Right lobe of liver (tissue), 6 donors: ENCODE data around the gene ZFAND2B. TPM values are rescaled to one million over a fixed set of nuclear protein-coding genes. Genes with fewer than 3 reads are reported as not detected.
"Not testable (repeated sequence)": the region's sequence is repeated elsewhere in the genome, so short reads cannot be mapped to it uniquely, and the experiment has no call there.

ENCODE experiments used
- ATAC-seq, 4 donors: fragments of 200-7000 bp; cut with Tn5 transposase; one replicate each; pipeline ENCODE4 v1.9.1; 2020; ENCODE audit warnings: mild to moderate bottlenecking in 4 of 4, moderate library complexity in 4 of 4
- DNase-seq, 3 donors: peaks; one replicate each; pipeline ENCODE4 v3.0.0-alpha.2; 2020
- H3K27ac ChIP-seq, 3 donors: fragments of 200-600 bp; one replicate each; pipeline ENCODE4 v1.8.0; 2022
- H3K27me3 ChIP-seq, 2 donors: fragments of 200-600 bp; one replicate each; pipeline ENCODE4 v1.8.0; 2022
- H3K36me3 ChIP-seq, 4 donors: fragments of 200-600 bp; sonication (generic) in 1 of 4; one replicate each; pipeline versions ENCODE4 v1.5.1 to v1.8.0; 2017 to 2022; ENCODE audit warnings: control low read depth in 1 of 4
- H3K4me1 ChIP-seq, 4 donors: fragments of 200-600 bp; sonication (generic) in 1 of 4; one replicate each; pipeline versions ENCODE4 v1.5.1 to v1.8.0; 2017 to 2022; ENCODE audit warnings: control low read depth in 1 of 4
- H3K4me3 ChIP-seq, 3 donors: fragments of 200-600 bp; one replicate each; pipeline ENCODE4 v1.8.0; 2022
- H3K9me3 ChIP-seq, 4 donors: fragments of 200-600 bp; sonication (generic) in 1 of 4; one replicate each; pipeline versions ENCODE4 v1.5.1 to v1.8.0; 2017 to 2022; ENCODE audit warnings: control low read depth in 1 of 4
- POLR2A ChIP-seq: fragments of 450-650 bp; IDR thresholded peaks from one replicate; pipeline ENCODE4 v1.6.1; 2017; ENCODE audit warnings: antibody characterized with exemption, mild to moderate bottlenecking
- WGBS: methylation state at CpG from one replicate; pipeline ENCODE4 v1.1.6; 2018; ENCODE audit warnings: low coverage, low lambda C conversion rate; ENCODE audit not compliant: insufficient coverage; ENCODE audit errors: missing lambda C conversion rate; 5-methylcytosine and 5-hydroxymethylcytosine counted together
- intact Hi-C, 2 donors: fragments of 100-400 bp; cut with DNase I; formaldehyde crosslinking; loops; one replicate each; pipeline versions ENCODE4 v1.11.2 to v1.14.1; 2022
- total RNA-seq, 6 experiments: library from RNA; depleted of rRNA in 2 of 6; stranded (reverse); fragments of >200 nt in 2 of 6; fragmentation: NEBNext Ultra II Directional in 3 of 6; extraction: Animal tissue kit (Norgen Biotek cat#: 25700) in 3 of 6; gene quantifications; one replicate each; pipeline versions ENCODE4 v1.1.0 to v1.2.4, GENCODE V29; 2016 to 2023
- TF ChIP-seq, protein P1 (sequence below), 4 donors: fragments of 200-600 bp in 3 of 4; fragments of 450-650 bp in 1 of 4; IDR thresholded peaks; one replicate each; pipeline versions ENCODE4 v1.5.1 to v1.8.0; 2016 to 2022; ENCODE audit warnings: antibody characterized with exemption in 4 of 4, mild to moderate bottlenecking in 2 of 4
- donor health status: DM: no; HTN: yes; CAD: no.
- donor health status: DM: no; HTN: no; CAD: no.
- donor health status: DM: no; HTN: no; CAD: no.
- donor health status: DM: no; HTN: yes; CAD: no.
- donor health status: DM: no; HTN: yes; CAD: no.

Gene ZFAND2B
- total RNA-seq, 6 experiments from 2014 or later, result 20.7 to 32.3 (median 28.8) TPM

DNA sequence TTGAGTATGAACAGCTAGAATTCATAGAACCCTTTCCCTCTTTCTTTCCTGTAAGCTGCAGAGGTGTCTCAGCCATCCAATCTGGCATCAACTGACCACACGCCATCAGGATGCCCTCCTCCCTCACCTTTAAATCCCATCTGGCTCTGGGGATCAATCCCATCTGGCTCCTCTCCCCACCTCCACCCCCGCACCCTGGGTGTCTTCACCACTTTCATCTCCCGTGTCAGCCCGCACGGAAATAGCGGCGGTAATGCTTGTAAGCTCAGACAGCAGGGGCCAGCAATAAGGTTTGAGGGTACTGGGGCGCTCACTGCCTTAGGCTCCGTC, 46.0 kb downstream of the ZFAND2B start:
- Histone ChIP-seq H3K36me3 (peaks cover 0 to 5% (median 2%) of the 10 kb centered on the region in 4 donors), H3K4me3 (peak overlapping the region; percentile 56 to 69 (median 67)), H3K9me3 (no peaks in the 10 kb centered on the region), H3K27me3 (no peaks in the 10 kb centered on the region), H3K4me1 (peaks cover under 1 to 36% (median 19%) of the 10 kb centered on the region in 4 donors), H3K27ac (peak overlapping the region; percentile 60 to 79 (median 63))
- ATAC-seq (no peak), DNase-seq (no peak)
- intact Hi-C loops, result no loop called here
- WGBS, result 30% methylated on average over 8 of the region's 9 CpGs
- TF ChIP-seq, protein P1, sequence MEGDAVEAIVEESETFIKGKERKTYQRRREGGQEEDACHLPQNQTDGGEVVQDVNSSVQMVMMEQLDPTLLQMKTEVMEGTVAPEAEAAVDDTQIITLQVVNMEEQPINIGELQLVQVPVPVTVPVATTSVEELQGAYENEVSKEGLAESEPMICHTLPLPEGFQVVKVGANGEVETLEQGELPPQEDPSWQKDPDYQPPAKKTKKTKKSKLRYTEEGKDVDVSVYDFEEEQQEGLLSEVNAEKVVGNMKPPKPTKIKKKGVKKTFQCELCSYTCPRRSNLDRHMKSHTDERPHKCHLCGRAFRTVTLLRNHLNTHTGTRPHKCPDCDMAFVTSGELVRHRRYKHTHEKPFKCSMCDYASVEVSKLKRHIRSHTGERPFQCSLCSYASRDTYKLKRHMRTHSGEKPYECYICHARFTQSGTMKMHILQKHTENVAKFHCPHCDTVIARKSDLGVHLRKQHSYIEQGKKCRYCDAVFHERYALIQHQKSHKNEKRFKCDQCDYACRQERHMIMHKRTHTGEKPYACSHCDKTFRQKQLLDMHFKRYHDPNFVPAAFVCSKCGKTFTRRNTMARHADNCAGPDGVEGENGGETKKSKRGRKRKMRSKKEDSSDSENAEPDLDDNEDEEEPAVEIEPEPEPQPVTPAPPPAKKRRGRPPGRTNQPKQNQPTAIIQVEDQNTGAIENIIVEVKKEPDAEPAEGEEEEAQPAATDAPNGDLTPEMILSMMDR (IDR thresholded peaks at IDR 0.05), result no peak
- no peak for TF ChIP-seq POLR2A

DNA sequence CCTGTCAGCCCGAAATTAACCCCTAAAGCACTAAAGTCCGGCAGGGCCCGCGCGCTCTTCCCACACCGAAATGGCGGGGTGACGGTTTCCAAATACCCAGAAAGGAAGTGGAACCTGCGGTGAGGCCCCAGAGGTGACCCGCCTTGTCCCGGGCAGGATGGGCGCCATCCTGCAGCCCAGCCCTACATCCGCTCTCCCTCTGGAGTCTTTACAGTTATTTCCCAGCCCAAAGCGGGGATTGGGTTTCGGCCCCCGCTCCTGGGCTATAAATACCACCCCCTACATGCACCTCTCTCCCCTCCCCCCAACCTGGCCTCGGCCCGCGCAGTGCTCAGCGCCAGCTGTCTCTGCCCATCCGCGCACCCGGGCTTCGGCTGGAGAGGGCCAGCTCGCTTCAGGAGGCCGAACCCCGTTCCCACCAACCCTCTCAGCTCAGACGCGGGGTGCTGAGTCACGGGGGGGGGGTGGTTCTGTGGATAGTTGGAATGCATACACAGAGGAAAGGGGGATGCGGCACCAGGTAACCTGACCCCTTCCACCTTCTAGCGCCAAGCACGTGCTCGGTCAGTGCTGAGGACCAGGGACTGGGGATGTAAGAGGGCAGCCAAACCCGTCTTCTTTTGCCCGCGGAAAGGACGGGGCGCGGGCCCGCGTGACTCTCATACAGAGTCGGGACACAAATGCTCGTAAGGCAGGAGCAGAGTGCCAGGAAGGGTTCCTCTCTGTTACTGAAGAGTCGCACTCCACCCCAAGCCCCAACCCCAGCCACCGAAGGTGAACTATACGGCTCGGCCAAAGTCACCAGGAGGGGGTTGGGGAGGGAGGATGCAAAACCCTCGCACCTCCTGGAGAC, 46.5 kb downstream of the ZFAND2B start, which contains the start of gene TUBA4B:
Gene TUBA4B (plus strand): TSS at position 344 of the 853 bp plus-strand sequence. CDS start 165 bp downstream, at position 509.
- Histone ChIP-seq H3K4me3 (peak within 1 kb of the TSS; percentile 56 to 69 (median 67)), H3K27me3 (no peaks in the 10 kb centered on the region), H3K4me1 (peaks cover 0 to 33% (median 17%) of the 10 kb centered on the region in 4 donors), H3K36me3 (peaks cover 0 to 3% (median 0%) of the 10 kb centered on the region in 4 donors), H3K9me3 (no peaks in the 10 kb centered on the region), H3K27ac (peak within 1 kb of the TSS; percentile 61 to 79 (median 63))
- 12% methylated on average over 29 of the region's 49 CpGs for WGBS
- intact Hi-C loops, result no loop called here
- TF ChIP-seq POLR2A, result no peak
- TF ChIP-seq, protein P1 (IDR thresholded peaks at IDR 0.05), result no peak
- ATAC-seq, result peak; percentile 1 to 7 (median 3)
- peak in 2 of 3 donors; percentile 44 to 64 for DNase-seq

DNA sequence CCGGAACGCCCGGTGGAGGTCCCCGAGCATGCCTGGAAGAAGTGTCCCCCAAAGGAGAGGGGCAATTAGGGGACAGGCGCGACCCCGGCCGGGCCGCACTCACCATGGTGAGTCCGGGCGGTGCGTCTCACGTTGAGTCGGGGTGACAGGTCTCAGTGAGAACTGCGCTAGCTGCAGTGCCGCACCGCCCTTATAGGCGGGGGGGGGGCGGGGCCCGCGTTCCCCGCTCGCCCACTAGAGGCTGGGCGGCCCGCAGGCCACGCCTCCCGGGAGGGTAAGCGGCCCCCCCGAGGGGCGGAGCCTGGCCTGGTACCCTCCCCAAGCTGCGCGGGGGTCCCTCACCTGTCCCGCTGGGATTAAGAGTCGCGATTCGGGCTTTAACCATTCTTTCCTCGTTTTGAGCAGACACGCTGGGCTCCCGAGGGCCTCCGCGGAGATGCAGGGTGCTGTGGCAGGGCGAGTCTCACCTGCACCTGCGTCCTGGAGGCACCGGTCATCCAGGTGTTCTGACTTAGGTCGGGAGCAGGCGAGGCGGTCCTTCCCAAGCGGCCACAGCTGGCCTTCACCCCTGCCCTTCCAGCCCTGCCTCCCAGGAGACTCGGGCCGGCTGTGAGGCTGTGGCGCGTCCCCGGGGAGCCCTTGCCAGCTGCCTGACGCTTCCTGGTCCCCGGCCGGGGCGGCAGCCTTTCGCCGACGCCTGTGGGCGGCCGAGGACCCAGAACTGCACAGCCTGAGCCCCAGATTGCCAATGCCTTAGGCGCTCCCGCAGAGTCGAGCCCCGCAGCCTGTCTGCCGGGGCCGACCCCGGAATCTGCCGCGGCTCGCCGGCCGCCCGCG, 47.4 kb downstream of the ZFAND2B start, which contains the start of gene TUBA4A:
Gene TUBA4A (minus strand): TSS at position 166 of the 837 bp plus-strand sequence. CDS start 60 bp downstream, at position 106.
- no peaks in the 10 kb centered on the region for H3K27me3 ChIP-seq
- DNase-seq (peak; percentile 91 to 93 (median 92)), ATAC-seq (peak; percentile 85 to 90 (median 86))
- H3K36me3 ChIP-seq, result no peaks in the 10 kb centered on the region
- TF ChIP-seq POLR2A, result peak; percentile 99
- TF ChIP-seq, protein P1 (IDR thresholded peaks at IDR 0.05), result peak in 1 of 4 donors; percentile 29
- peak within 1 kb of the TSS; percentile 61 to 79 (median 63) for H3K27ac ChIP-seq
- no peaks in the 10 kb centered on the region for H3K9me3 ChIP-seq
- H3K4me1 ChIP-seq, result peaks cover 0 to 26% (median 13%) of the 10 kb centered on the region in 4 donors
- intact Hi-C loops, result no loop called here
- no CpG with 5 or more reads among the region's 76 CpGs for WGBS
- peak within 1 kb of the TSS; percentile 56 to 69 (median 67) for H3K4me3 ChIP-seq

GRCh38 chr2:219254590-219255201, 48.1 kb downstream of the ZFAND2B start:
- no peak for DNase-seq
- peaks cover 0 to 19% (median 9%) of the 10 kb centered on the region in 4 donors for H3K4me1 ChIP-seq
- no peak for TF ChIP-seq POLR2A
- TF ChIP-seq, protein P1 (IDR thresholded peaks at IDR 0.05), result no peak
- ATAC-seq, result peak; percentile 1 to 5 (median 1)
- H3K27me3 ChIP-seq, result no peaks in the 10 kb centered on the region
- intact Hi-C loops, result no loop called here
- no peaks in the 10 kb centered on the region for H3K36me3 ChIP-seq
- peak overlapping the region; percentile 61 to 72 (median 63) for H3K27ac ChIP-seq
- H3K9me3 ChIP-seq, result no peaks in the 10 kb centered on the region
- WGBS, result 39% methylated on average over 7 of the region's 12 CpGs
- peak overlapping the region; percentile 56 to 69 (median 67) for H3K4me3 ChIP-seq

- H3K27me3 ChIP-seq, H3K4me3 ChIP-seq, H3K4me1 ChIP-seq, H3K36me3 ChIP-seq, ATAC-seq, DNase-seq, H3K27ac ChIP-seq, H3K9me3 ChIP-seq, intact Hi-C loops: not testable (repeated sequence)
- WGBS, result 85% methylated on average over 10 of the region's 10 CpGs
These were observed 52.4 kb downstream of the ZFAND2B start for GRCh38 chr2:219258942-219259341.
